DOHH2 (cell line): ENCODE results near the gene PCNX3.

Source experiments
- CTCF ChIP-seq: fragments of 200-600 bp; sonication (generic); IDR thresholded peaks from one replicate; pipeline ENCODE4 v1.5.1; 2014; ENCODE audit warnings: antibody characterized with exemption, mild to moderate bottlenecking, low read depth, low read length; ENCODE audit not compliant: poor library complexity, severe bottlenecking
- EZH2phosphoT487 ChIP-seq: fragments of 200-600 bp; sonication (generic); IDR thresholded peaks from 2 replicates; pipeline ENCODE4 v1.6.1; 2017; ENCODE audit warnings: borderline replicate concordance, mild to moderate bottlenecking, antibody characterized with exemption, low read length, moderate library complexity, mixed read lengths

- TF ChIP-seq CTCF (no peak), EZH2phosphoT487 (no peak)
These were observed 57.4 kb downstream of the PCNX3 start for GRCh38 chr11:65672982-65673381.
